K562 (cell line): ENCODE data around the gene ZNF500. TPM values are rescaled to one million over a fixed set of nuclear protein-coding genes. Genes with fewer than 3 reads are reported as not detected.

Experiments
- CBX3 ChIP-seq, 2 experiments: IDR thresholded peaks; 1 replicate in 1 of 2; 2 replicates in 1 of 2; pipeline ENCODE4 v1.6.1; 2012; ENCODE audit warnings: inconsistent platforms in 2 of 2, low read length in 2 of 2, borderline replicate concordance in 1 of 2, control low read depth in 1 of 2
- DEAF1 ChIP-seq: fragments of 450-650 bp; formaldehyde crosslinking; IDR thresholded peaks from 2 replicates; pipeline ENCODE4 v1.4.0; 2020; ENCODE audit warnings: mild to moderate bottlenecking, moderate library complexity
- E2F1 ChIP-seq: sonication (generic); formaldehyde crosslinking; IDR thresholded peaks from 2 replicates; pipeline ENCODE4 v1.8.1; 2023; ENCODE audit warnings: mild to moderate bottlenecking, missing genetic modification reagents, moderate library complexity
- HES1 ChIP-seq: fragments of 450-650 bp; IDR thresholded peaks from 2 replicates; pipeline ENCODE4 v1.6.1; 2016; ENCODE audit warnings: low read depth, mild to moderate bottlenecking, moderate library complexity
- HIVEP1 ChIP-seq: fragments of 250-450 bp; sonication (Bioruptor Pico); IDR thresholded peaks from 2 replicates; pipeline ENCODE4 v1.4.0; 2020; ENCODE audit warnings: mild to moderate bottlenecking
- NFRKB ChIP-seq: fragments of 450-650 bp; IDR thresholded peaks from 2 replicates; pipeline ENCODE4 v1.6.1; 2016; ENCODE audit warnings: low read depth
- NR0B1 ChIP-seq: fragments of 450-650 bp; IDR thresholded peaks from one replicate; pipeline ENCODE4 v1.6.1; 2018; ENCODE audit warnings: mild to moderate bottlenecking, moderate library complexity; ENCODE audit not compliant: partially characterized antibody
- PATZ1 ChIP-seq: fragments of 250-450 bp; sonication (Bioruptor Pico); IDR thresholded peaks from 2 replicates; pipeline ENCODE4 v1.5.0; 2020; ENCODE audit warnings: mild to moderate bottlenecking, borderline replicate concordance
- PRMT5 ChIP-seq: sonication (generic); formaldehyde crosslinking; IDR thresholded peaks from 2 replicates; pipeline ENCODE4 v1.5.0; 2020; ENCODE audit warnings: missing genetic modification reagents
- RAD21 ChIP-seq, 2 experiments: fragments of 250-450 bp in 1 of 2; fragments of 450-650 bp in 1 of 2; sonication (Bioruptor Pico) in 1 of 2; formaldehyde crosslinking in 1 of 2; IDR thresholded peaks in 1 of 2; conservative IDR thresholded peaks in 1 of 2; 2 replicates each; pipeline versions ENCODE4 v1.4.0 to v1.8.0; 2020 to 2022; ENCODE audit warnings: mild to moderate bottlenecking in 2 of 2, moderate library complexity in 1 of 2
- SNAPC5 ChIP-seq: fragments of 250-450 bp; sonication (Bioruptor Pico); IDR thresholded peaks from 2 replicates; pipeline ENCODE4 v1.8.0; 2021; ENCODE audit warnings: moderate library complexity, mild to moderate bottlenecking, inconsistent platforms
- XRCC5 ChIP-seq: fragments of 200-400 bp; formaldehyde crosslinking; IDR thresholded peaks from 2 replicates; pipeline ENCODE4 v1.6.1; 2017; ENCODE audit warnings: low read depth, mild to moderate bottlenecking, low read length
- ZBTB2 ChIP-seq: fragments of 450-650 bp; IDR thresholded peaks from 2 replicates; pipeline ENCODE4 v1.6.1; 2016; ENCODE audit warnings: antibody characterized with exemption
- ZEB2 ChIP-seq: fragments of 450-650 bp; IDR thresholded peaks from 2 replicates; pipeline ENCODE4 v1.6.1; 2016
- ZNF140 ChIP-seq: fragments of 250-450 bp; sonication (Bioruptor Pico); IDR thresholded peaks from 2 replicates; pipeline ENCODE4 v1.8.0; 2021; ENCODE audit warnings: moderate library complexity, mild to moderate bottlenecking, inconsistent platforms
- ZNF586 ChIP-seq: fragments of 450-650 bp; formaldehyde crosslinking; conservative IDR thresholded peaks from 2 replicates; pipeline ENCODE4 v1.4.0; 2020; ENCODE audit warnings: mild to moderate bottlenecking, moderate library complexity
- ZNF740 ChIP-seq, 3 experiments: fragments of 200-800 bp in 1 of 3; sonication (Bioruptor generic) in 1 of 3; sonication (generic) in 1 of 3; formaldehyde crosslinking in 1 of 3; IDR thresholded peaks; 2 replicates each; pipeline versions ENCODE4 v1.6.1 to v1.8.0; 2016 to 2022; ENCODE audit warnings: mild to moderate bottlenecking in 2 of 3, missing compliant biosample characterization in 2 of 3, missing genetic modification characterization in 2 of 3, missing genetic modification reagents in 1 of 3
- polyA plus RNA-seq, 8 experiments: library from polyadenylated mRNA; depleted of rRNA in 4 of 8; stranded (reverse) in 5 of 8; unstranded in 3 of 8; fragments of >200 nt; fragmentation: Nextera tagmentation in 2 of 8; fragmentation: Illumina TruSeq in 1 of 8; extraction: Ambion mirVana in 2 of 8; extraction: Trizol in 1 of 8; gene quantifications; 2 replicates each; pipeline versions ENCODE4 v1.2.1 to v1.2.3, GENCODE V29; 2011 to 2014; ENCODE audit warnings: inconsistent platforms in 1 of 8, missing spikeins in 1 of 8
- total RNA-seq, 7 experiments: library from RNA; depleted of rRNA in 6 of 7; stranded (reverse); fragments of >200 nt in 6 of 7; fragmentation: Illumina TruSeq in 2 of 7; extraction: Trizol in 2 of 7; gene quantifications; 2 replicates each; pipeline versions ENCODE4 v1.2.1 to v1.2.3, GENCODE V29; 2011 to 2021; ENCODE audit warnings: low replicate concordance in 1 of 7

Gene ZNF500
- total and polyA plus RNA-seq, 9 of the 15 experiments (the other 6 are each of a cell fraction or from before 2014, with no cell fraction given): 0.80 to 20.8 (median 5.3) TPM

- TF ChIP-seq E2F1 (CRISPR knock-in tag): no peak; the same call in 1 of the 2 replicates
- no peak for TF ChIP-seq CBX3 (IDR thresholded peaks at IDR 0.05; ENCODE audit: borderline replicate concordance in 1 of 2, low read length in 2 of 2)
- no peak for TF ChIP-seq NR0B1
- no peak for TF ChIP-seq DEAF1
- TF ChIP-seq HIVEP1 (CRISPR knock-in tag): no peak
- no peak for TF ChIP-seq XRCC5
- no peak for TF ChIP-seq ZNF586
- no peak for TF ChIP-seq ZNF140 (CRISPR knock-in tag)
- TF ChIP-seq HES1: no peak
- no peak for TF ChIP-seq SNAPC5
- TF ChIP-seq PRMT5: no peak
- TF ChIP-seq PATZ1 (CRISPR knock-in tag): no peak
- no peak for TF ChIP-seq NFRKB
- no peak for TF ChIP-seq RAD21 (CRISPR knock-in tag; conservative IDR thresholded peaks at IDR 0.05 in 1 of 2, IDR thresholded peaks at IDR 0.05 in 1 of 2)
- no peak for TF ChIP-seq ZBTB2
- TF ChIP-seq ZNF740 (CRISPR knock-in tag; IDR thresholded peaks at IDR 0.05): peak; percentile 84
- peak in 1 of 2 experiments; percentile 75; a peak in 2 of 4 replicates for TF ChIP-seq ZNF740 (tag; IDR thresholded peaks at IDR 0.05)
- TF ChIP-seq ZEB2: no peak
Measured at GRCh38 chr16:4734063-4734729, 32.8 kb downstream of the ZNF500 start, which contains the start of the genes ANKS3 and DNAAF8 (continued).
